NCI-H524 treated with DMSO at 0.1 percent for 48 hours (cell line): Measurements from ENCODE around the gene PPP1R1B.

Experiments
- DNase-seq: peaks from one replicate; lab custom pipeline; 2025; lab: John Stamatoyannopoulos, UW

PPP1R1B gene

GRCh38 chr17:39653662-39654331 is 27.0 kb downstream of the PPP1R1B start:
- DNase-seq = no peak

GRCh38 chr17:39655105-39655504 is 28.4 kb downstream of the PPP1R1B start:
- DNase-seq = no peak

DNA sequence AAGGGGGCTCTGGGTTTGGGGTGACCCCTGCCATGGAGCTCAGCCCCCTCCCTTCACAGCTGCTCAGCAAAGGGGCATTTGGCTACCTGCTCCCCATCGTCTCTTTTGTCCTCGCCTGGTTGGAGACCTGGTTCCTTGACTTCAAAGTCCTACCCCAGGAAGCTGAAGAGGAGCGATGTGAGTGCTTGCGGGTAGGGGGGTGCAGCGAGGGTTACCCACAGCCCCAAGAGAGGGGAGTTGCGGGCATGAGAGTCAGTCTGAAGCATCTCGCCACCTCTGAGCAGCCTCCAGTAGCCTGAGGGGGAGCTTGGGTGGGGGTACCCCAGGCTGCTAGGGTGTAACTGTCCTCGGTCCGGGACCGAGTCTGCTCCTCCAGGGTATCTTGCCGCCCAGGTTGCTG is 31.6 kb downstream of the PPP1R1B start:
- no peak for DNase-seq

GRCh38 chr17:39658760-39659159 is 32.0 kb downstream of the PPP1R1B start:
- DNase-seq = no peak

DNA sequence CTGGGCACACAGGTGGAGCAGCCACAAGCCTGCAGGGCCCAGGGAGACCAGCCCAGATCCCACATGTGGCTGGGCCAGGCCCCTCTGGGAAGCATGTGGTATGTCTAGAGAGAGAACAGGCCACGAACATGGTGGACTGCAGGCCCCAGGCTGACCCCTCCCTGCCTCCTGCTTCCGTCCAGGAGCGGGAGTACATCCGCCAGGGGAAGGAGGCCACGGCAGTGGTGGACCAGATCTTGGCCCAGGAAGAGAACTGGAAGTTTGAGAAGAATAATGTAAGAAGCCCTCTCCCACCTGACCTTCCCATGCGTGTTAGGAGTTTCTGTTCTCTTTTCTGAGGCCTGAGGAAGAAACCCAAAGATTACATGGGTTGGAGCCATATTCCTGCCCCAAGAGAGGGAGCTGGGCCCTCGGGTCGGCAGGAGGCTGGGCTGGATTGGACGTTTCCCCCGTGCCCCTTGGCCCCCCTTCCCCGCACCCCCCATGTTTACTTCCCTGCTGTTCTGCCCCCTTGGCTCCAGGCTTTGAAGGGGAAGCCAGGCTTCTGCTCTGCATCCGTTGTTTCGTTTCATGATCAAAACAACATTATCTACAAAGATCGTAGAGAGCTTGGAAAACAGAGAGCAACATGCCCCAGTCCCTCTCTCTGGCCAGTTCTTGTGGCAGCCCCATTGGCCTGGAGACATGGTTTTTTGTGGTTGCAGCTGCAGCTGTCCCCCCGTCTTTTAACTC is 32.7 kb downstream of the PPP1R1B start:
- no peak for DNase-seq

GRCh38 chr17:39660011-39660360 is 33.2 kb downstream of the PPP1R1B start:
- no peak for DNase-seq

- peak; percentile 21 for DNase-seq
These were observed 33.9 kb downstream of the PPP1R1B start for GRCh38 chr17:39660397-39661385.

GRCh38 chr17:39661744-39662541 is 35.2 kb downstream of the PPP1R1B start:
- DNase-seq = no peak

DNA sequence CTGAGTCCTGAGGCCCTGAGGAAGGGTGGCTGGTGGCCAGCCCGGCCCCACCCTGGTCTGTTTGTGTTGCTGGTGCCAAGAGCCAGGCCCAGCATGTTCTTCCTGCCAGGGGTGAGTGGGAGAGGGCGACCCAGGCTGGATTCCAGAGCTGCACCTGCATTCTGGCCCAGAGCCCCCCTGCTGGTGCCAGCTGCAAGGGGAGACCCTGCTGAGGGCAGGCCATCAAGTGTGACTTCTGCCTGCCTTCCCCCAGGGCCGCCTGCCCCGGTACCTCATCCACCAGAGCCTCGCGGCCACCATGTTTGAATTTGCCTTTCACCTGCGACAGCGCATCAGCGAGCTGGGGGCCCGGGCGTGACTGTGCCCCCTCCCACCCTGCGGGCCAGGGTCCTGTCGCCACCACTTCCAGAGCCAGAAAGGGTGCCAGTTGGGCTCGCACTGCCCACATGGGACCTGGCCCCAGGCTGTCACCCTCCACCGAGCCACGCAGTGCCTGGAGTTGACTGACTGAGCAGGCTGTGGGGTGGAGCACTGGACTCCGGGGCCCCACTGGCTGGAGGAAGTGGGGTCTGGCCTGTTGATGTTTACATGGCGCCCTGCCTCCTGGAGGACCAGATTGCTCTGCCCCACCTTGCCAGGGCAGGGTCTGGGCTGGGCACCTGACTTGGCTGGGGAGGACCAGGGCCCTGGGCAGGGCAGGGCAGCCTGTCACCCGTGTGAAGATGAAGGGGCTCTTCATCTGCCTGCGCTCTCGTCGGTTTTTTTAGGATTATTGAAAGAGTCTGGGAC is 36.0 kb downstream of the PPP1R1B start:
- DNase-seq = no peak

DNA sequence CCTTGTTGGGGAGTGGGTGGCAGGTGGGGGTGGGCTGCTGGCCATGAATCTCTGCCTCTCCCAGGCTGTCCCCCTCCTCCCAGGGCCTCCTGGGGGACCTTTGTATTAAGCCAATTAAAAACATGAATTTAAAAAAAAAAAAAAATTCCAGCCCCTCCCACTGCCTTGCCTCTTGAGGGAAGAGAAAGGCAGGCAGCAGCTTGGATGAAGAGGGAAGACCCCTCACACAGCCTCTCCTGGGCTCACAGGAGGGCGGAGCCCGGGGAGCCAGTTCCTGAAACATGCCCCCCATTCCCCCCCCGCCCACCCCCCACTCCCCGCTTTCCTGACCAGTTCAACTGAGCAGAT is 36.6 kb downstream of the PPP1R1B start:
- DNase-seq = no peak

GRCh38 chr17:39663688-39664580 is 37.2 kb downstream of the PPP1R1B start:
- no peak for DNase-seq

- no peak for DNase-seq
These were observed 38.1 kb downstream of the PPP1R1B start, which contains the start of gene TCAP for GRCh38 chr17:39664581-39665561. Gene TCAP, plus strand, starts transcription at chr17:39665349. Its CDS starts 11 bp downstream, at chr17:39665360.

- DNase-seq = no peak
These were observed 39.0 kb downstream of the PPP1R1B start for GRCh38 chr17:39665642-39666224.

DNA sequence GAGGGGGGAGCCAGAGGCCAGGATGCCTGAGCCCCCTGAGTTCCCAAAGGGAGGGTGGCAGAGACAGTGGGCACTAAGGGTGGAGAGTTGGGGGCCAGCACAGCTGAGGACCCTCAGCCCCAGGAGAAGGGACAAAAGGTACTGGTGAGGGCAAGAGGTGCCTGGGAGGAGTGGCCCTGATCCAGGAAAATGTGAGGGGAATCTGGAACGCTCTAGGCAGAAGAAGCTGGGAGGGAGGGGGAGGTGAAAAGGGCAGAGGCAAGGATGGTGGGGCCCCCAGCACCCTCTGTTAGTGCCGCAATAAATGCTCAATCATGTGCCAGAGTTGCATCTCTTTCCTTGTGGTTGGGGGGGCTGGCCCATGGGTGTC is 39.5 kb downstream of the PPP1R1B start:
- no peak for DNase-seq

GRCh38 chr17:39666601-39667261 is 40.0 kb downstream of the PPP1R1B start:
- DNase-seq = no peak

GRCh38 chr17:39667262-39667944 is 40.7 kb downstream of the PPP1R1B start:
- DNase-seq = no peak
